Neutrophil (primary cell): Measurements from ENCODE around the gene TIMM8B.

Source experiments
- H3K27ac ChIP-seq: fragments of 200-600 bp; sonication (generic); 2 replicates; pipeline ENCODE4 v1.5.1; 2016; ENCODE audit warnings: mild to moderate bottlenecking, moderate library complexity
- H3K27me3 ChIP-seq: fragments of 200-600 bp; sonication (generic); 2 replicates; pipeline ENCODE4 v1.6.0; 2016; ENCODE audit warnings: mild to moderate bottlenecking
- H3K36me3 ChIP-seq: fragments of 200-600 bp; sonication (generic); 2 replicates; pipeline ENCODE4 v1.5.1; 2017
- H3K4me1 ChIP-seq, 2 experiments: fragments of 200-600 bp in 1 of 2; sonication (generic) in 1 of 2; 1 replicate in 1 of 2; 2 replicates in 1 of 2; pipeline versions ENCODE4 v1.5.1 to v1.6.1; 2013 to 2016; ENCODE audit warnings: low read depth in 1 of 2, low read length in 1 of 2, mild to moderate bottlenecking in 1 of 2, moderate library complexity in 1 of 2; ENCODE audit not compliant: control insufficient read depth in 1 of 2, insufficient read depth in 1 of 2
- H3K4me3 ChIP-seq, 2 experiments: fragments of 200-600 bp in 1 of 2; sonication (generic) in 1 of 2; 1 replicate in 1 of 2; 2 replicates in 1 of 2; pipeline ENCODE4 v1.5.1; 2013 to 2016; ENCODE audit warnings: low read depth in 1 of 2, low read length in 1 of 2, mild to moderate bottlenecking in 1 of 2, moderate library complexity in 1 of 2
- H3K9me3 ChIP-seq: fragments of 200-600 bp; sonication (generic); 2 replicates; pipeline ENCODE4 v1.5.1; 2016
- CTCF ChIP-seq: fragments of 200-600 bp; sonication (generic); IDR thresholded peaks from 2 replicates; pipeline ENCODE4 v1.5.1; 2016; ENCODE audit warnings: antibody characterized with exemption

TIMM8B gene

DNA sequence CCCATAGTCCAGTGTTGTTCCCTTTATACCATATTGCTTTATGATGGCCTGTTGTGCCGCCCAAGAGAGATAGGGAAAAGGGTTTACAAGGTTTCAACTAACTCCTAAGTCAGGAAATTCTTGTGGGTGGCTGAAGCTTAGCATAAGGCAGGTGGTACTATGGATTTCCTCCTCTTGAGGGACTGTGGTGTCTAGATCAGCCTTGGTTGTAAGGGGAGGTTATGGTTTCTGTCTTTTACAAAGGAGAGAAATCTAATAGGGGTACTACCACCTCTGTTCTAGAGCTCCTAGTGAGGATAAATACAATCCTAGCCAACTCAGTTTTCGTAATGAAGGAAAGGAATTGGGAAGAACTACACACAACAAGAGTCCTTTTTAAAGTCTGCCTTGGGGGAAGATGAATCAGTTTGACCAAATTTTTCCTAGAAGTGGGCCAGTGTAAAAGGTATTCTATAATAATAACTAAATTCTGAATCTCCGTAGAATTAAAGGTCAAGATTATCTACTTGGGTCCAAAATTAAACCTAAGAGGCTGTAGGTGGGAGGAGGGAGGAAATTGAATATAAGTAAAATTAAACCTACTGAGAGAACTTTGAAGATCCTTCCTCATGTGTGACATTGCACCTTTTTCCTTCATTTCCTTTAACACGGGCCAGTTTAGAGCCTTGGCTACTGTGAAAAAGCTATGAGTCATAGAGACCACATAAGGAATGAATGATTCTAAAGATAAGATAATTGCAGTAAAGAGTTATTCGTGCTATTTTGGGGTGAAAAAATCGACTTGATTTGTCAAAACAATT, 44.2 kb downstream of the TIMM8B start:
- no peak for TF ChIP-seq CTCF
- H3K27me3 ChIP-seq: no peaks in the 10 kb centered on the region
- peaks cover 36% of the 10 kb centered on the region for H3K36me3 ChIP-seq
- no peak overlapping the region for H3K27ac ChIP-seq
- no peaks in the 10 kb centered on the region for H3K4me1 ChIP-seq
- no peak overlapping the region for H3K4me3 ChIP-seq
- H3K9me3 ChIP-seq: no peaks in the 10 kb centered on the region

GRCh38 chr11:112037527-112037926, 49.0 kb downstream of the TIMM8B start:
- H3K9me3 ChIP-seq: no peaks in the 10 kb centered on the region
- H3K36me3 ChIP-seq: peaks cover 28% of the 10 kb centered on the region
- H3K4me1 ChIP-seq: no peaks in the 10 kb centered on the region
- no peak overlapping the region for H3K4me3 ChIP-seq
- no peaks in the 10 kb centered on the region for H3K27me3 ChIP-seq
- no peak for TF ChIP-seq CTCF
- H3K27ac ChIP-seq: no peak overlapping the region
